ENCODE results near the gene LAT.
"Not testable (repeated sequence)": the region's sequence is repeated elsewhere in the genome, so short reads cannot be mapped to it uniquely, and the experiment has no call there.

The LAT gene

DNA sequence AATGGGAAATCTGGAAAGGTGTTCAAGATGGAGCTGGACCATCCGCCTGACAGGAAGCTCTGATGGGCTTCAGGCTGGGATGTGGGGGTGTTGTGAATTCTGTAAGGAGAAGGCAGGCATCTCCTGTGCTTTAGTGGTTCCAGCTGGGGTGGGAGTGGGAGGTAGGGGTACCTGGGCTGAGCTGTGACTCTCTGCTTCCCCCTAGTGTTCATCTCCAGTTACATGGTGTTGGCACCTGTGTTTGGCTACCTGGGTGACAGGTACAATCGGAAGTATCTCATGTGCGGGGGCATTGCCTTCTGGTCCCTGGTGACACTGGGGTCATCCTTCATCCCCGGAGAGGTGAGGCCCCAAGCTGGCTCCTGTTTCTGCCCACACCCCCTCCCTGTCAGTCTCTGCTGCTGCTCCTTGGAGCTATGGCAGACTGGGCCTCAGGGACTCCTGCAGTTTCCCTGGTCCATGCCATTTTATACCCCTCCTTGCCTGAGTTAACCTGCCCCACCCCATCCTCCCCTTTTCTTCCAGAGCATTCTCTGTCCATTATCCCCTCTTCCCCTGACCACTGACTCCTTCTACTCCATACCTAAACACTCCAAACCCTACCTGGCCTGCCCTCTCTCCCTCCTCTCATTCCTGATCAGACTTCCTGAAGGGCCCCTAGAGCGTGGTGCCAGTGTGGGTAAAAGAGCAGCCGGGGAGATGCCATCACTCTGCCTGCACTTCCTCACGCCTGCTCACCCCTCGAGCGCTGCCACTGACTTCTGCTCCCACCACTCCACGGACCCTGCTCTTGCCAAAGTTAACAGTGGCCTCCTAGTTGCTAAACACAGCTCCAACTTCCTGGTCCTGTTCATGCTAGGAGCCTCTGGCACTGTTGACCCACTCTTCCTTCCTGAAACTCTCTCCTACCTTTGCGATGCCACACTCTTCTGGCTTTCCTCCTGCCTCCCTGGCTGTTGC, 6.9 kb upstream of the LAT start:
- DNase-seq = no peak

- not testable (repeated sequence) for DNase-seq
Measured at GRCh38 chr16:28980330-28980729, 4.5 kb upstream of the LAT start.

GRCh38 chr16:28980929-28981328, 3.9 kb upstream of the LAT start:
- DNase-seq = no peak

GRCh38 chr16:28981517-28981916, 3.3 kb upstream of the LAT start:
- peak in 1 of 2 experiments; percentile 1 for DNase-seq

DNA sequence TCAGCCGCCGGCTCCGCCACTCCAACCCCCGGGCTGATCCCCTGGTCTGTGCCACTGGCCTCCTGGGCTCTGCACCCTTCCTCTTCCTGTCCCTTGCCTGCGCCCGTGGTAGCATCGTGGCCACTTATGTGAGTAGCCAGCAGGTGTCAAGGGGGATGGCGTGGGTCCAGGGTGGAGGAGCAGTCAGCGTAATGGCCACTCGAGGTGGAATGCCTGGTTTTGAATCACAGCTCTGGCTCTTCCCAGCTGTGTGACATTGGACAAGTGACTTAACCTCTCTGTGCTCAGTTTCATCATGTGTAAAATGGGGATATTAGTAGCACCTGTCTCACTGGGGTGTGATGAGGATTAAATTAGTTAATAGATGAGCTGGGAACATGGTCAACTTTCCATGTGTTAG, 2.4 kb upstream of the LAT start:
- no peak for DNase-seq

GRCh38 chr16:28982949-28983348, 1.9 kb upstream of the LAT start:
- DNase-seq = no peak

DNA sequence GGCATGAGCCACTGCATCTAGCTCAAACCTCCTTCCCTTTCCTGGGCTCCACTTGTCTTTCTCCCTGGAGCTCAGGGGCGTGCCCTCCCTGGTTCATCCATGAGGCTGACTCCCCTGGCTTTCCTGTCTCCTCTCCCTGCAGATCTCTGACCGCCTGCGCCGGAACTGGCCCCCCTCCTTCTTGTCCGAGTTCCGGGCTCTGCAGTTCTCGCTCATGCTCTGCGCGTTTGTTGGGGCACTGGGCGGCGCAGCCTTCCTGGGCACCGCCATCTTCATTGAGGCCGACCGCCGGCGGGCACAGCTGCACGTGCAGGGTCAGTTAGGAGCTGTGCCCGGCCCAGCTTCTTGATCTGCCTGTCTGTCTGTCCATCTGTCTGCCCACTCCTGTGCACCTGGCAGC, 1.2 kb upstream of the LAT start:
- no peak for DNase-seq

- no peak for DNase-seq
Measured at GRCh38 chr16:28984091-28984490, 761 bp upstream of the LAT start.

GRCh38 chr16:28985211-28986041, 574 bp downstream of the LAT start:
- no peak for DNase-seq

- no peak for DNase-seq
Measured at GRCh38 chr16:28986046-28986445, 1.2 kb downstream of the LAT start.

- no peak for DNase-seq
Measured at GRCh38 chr16:28986492-28986891, 1.6 kb downstream of the LAT start.

GRCh38 chr16:28987170-28987853, 2.5 kb downstream of the LAT start:
- no peak for DNase-seq

DNA sequence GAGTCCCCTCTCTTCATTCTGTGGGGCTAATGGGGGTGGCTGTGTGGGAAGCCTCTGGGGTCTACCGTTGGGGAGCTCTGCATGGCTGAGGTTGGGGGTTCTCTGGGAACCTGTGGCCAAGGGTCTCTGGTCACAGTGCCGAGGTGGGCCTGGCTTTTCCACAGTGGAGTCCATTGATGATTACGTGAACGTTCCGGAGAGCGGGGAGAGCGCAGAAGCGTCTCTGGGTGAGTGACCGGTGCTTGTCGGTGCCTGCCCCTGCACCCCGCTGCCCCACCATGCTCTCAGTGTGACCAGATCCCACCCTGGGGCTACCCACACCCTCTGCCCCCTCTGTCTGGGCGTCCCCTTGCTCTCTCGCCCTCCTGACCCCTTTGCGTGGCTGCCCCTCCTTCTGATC, 4.5 kb downstream of the LAT start:
- no peak for DNase-seq

GRCh38 chr16:28990375-28991040, 5.7 kb downstream of the LAT start:
- no peak for DNase-seq

DNA sequence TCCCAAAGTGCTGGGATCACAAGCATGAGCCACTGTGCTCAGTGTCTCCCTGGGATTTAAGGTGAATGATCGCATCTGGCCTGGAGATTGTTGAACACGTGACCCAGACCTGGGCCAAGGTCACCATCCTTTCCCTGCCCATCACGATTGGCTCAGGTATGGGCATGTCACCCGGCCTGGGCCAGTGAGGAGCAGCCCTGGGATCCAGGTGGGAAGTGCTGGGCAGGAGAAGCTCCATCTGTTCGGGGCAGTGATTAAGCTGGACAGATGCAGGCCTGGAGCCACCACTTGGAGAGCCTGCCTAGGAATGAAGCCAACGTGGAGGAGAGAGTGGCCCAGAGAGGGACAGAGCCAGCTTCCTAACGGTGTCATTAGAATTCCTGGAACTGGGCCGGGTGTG, 6.8 kb downstream of the LAT start:
- no peak for DNase-seq

DNA sequence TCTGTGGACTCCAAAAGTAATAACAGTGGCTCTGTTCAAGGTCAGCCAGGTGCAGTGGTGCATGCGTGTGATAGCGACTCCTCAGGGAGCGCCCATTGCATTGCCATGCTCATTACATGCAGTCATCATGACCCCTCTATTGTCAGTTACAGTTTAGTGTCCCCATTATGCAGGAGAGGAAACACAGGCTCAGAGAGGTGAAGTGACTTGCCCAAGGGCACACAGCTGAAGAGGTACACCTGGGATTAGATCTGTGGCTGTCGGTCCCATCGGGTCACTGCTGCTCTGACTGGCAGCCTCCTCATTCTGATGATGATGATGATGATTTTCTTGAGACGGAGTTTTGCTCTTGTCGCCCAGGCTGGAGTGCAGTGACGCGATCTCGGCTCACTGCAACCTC, 7.6 kb downstream of the LAT start:
- no peak for DNase-seq

GRCh38 chr16:28998837-28999236, 14.0 kb downstream of the LAT start:
- no peak for DNase-seq

DNA sequence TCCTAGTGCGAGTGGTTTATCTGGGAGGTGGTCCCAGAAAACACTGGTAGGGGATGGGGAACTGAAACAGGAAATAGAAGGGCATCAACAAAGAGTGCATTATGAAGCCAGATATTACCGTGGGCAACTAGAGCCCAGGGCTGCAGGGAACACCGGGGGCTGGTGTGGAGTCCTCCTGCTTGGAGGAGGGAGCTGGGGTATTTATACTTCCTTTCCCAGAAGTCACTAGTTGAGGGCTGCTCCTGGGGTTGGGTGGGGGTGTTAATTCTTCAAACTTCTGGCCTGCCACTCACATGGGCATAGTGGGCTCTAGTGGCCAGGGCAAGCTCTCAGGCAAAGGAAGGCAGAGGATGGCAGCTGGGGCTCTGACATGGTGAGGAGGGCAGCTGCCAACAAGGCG, 14.7 kb downstream of the LAT start:
- no peak for DNase-seq

DNA sequence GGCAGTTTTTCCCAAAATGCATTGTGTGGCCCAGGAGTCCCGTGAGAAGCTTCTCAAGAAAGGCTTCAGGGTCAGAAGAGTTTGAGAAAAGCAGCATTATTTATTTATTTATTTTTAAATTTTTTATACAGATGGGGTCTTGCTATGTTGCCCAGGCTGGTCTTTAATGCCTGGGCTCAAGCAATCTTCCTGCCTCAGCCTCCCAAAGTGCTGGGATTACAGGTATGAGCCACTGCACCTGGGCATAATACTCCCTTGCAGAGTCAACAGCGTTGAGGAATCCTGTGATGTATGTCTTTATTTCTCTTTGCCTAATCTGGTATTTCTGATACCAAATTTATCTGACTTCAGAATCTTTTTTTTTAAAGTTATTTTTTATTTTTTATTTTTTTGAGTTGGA, 15.2 kb downstream of the LAT start:
- no peak for DNase-seq

DNA sequence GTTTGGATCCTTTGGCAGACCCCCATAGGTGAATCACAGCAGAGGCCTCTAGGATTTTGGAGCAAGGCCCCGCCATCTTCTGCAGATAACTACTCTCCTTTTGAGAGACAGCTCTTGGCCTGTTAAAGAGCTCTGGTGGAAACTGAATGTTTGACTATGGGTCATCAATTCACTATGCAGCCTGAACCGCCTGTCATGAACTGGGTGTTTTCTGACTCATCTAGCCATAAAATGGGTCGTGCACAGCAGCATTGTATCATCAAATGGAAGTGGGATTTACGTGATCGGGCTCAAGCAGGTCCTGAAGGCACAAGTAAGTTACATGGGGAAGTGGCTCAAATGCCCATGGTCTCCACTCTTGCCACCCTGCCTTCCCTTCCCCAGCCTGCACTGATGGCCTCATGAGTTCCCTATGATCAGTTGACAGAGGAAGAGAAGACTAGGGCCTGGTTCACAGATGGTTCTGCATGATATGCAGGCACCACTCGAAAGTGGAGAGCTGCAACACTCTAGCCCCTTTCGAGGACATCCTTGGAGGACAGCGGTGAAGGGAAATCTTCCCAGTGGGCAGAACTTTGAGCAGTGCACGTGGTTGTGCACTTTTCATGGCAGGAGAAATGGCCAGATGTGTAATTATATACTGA, 19.8 kb downstream of the LAT start:
- not testable (repeated sequence) for DNase-seq

DNA sequence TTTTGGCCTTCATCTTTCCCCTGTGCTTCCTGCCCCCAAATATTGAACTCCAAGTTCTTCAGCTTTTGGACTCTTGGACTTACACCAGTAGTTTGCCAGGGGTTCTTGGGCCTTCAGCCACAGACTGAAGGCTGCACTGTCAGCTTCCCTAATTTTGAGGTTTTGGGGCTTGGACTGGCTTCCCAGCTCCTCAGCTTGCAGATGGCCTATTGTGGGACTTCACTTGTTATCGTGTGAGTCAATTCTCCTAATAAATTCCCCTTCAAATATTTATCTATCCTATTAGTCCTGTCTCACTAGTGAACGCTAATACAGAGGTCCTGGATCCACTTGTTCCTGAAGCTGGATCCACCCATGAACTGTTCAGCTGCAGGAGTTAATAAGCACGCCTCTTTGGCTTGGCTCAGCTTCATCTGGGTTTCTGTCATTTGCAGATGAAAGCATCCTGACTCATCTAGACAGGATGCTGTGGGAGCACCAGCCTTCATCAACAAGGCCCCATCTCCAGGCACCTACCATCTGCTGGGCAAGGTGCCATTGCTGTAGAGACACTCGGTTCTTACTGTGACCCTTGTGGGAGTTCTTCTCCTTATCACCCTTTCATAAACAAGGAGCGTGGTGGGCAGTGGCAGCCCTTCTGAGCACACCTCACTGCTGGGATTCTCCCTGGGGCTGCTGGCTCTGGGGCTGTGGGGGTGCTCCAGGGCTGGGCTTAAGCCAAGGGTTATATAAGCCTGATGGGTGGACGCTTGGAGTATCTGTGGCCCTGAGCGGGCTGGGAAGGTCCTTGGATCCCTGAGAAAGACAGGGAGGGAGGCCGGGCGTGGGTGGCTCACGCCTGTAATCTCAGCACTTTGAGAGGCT, 23.1 kb downstream of the LAT start:
- peak in 1 of 2 experiments; percentile 14 for DNase-seq

Data from NCI-H446 (cell line).